Esophagus muscularis mucosa (tissue), 4 donors: Measurements from ENCODE around the gene TTC39C. TPM values are rescaled to one million over a fixed set of nuclear protein-coding genes. Genes with fewer than 3 reads are reported as not detected.

Source experiments
- DNase-seq: peaks from one replicate; pipeline ENCODE4 v3.0.0-alpha.2; 2017; ENCODE audit errors: extremely low spot score
- H3K27ac ChIP-seq, 4 donors: fragments of 200-600 bp; sonication (generic); replicated peaks in 1 of 4; 1 replicate in 3 of 4; 2 replicates in 1 of 4; pipeline ENCODE4 v1.5.1; 2016 to 2019; ENCODE audit warnings: mild to moderate bottlenecking in 1 of 4
- H3K27me3 ChIP-seq, 4 donors: fragments of 200-600 bp; sonication (generic); one replicate each; pipeline versions ENCODE4 v1.5.1 to v1.6.0; 2016 to 2019
- H3K36me3 ChIP-seq, 4 donors: fragments of 200-600 bp; sonication (generic); one replicate each; pipeline ENCODE4 v1.5.1; 2016 to 2019
- H3K4me1 ChIP-seq, 4 donors: fragments of 200-600 bp; sonication (generic); one replicate each; pipeline ENCODE4 v1.5.1; 2016 to 2019
- H3K4me3 ChIP-seq, 4 donors: fragments of 200-600 bp; sonication (generic); 1 replicate in 2 of 4; 2 replicates in 2 of 4; pipeline ENCODE4 v1.5.1; 2016 to 2019; ENCODE audit warnings: mild to moderate bottlenecking in 4 of 4, moderate library complexity in 1 of 4
- H3K9me3 ChIP-seq, 4 donors: fragments of 200-600 bp; sonication (generic); 1 replicate in 3 of 4; 2 replicates in 1 of 4; pipeline ENCODE4 v1.5.1; 2016 to 2019
- CTCF ChIP-seq, 3 experiments: fragments of 200-600 bp in 2 of 3; fragments of 450-650 bp in 1 of 3; sonication (generic) in 2 of 3; IDR thresholded peaks; one replicate each; pipeline ENCODE4 v1.5.1; 2017 to 2019; ENCODE audit warnings: antibody characterized with exemption in 3 of 3, mild to moderate bottlenecking in 2 of 3, moderate library complexity in 1 of 3
- EP300 ChIP-seq: sonication (generic); formaldehyde crosslinking; IDR thresholded peaks from one replicate; pipeline ENCODE4 v1.6.1; 2017; ENCODE audit warnings: antibody characterized with exemption
- POLR2A ChIP-seq: fragments of 450-650 bp; IDR thresholded peaks from one replicate; pipeline ENCODE4 v1.6.1; 2017; ENCODE audit warnings: antibody characterized with exemption, moderate library complexity, mild to moderate bottlenecking, low read depth
- POLR2AphosphoS5 ChIP-seq, 2 donors: sonication (generic); formaldehyde crosslinking; IDR thresholded peaks; one replicate each; pipeline ENCODE4 v1.6.1; 2017; ENCODE audit warnings: antibody characterized with exemption in 2 of 2
- WGBS: methylation state at CpG from one replicate; pipeline ENCODE4 v1.1.5; 2018; 5-methylcytosine and 5-hydroxymethylcytosine counted together
- intact Hi-C: fragments of 100-400 bp; cut with DNase I; formaldehyde crosslinking; loops from one replicate; pipeline ENCODE4 v1.15.1; 2023
- total RNA-seq, 4 donors: library from RNA; depleted of rRNA; stranded (reverse); fragments of >200 nt; gene quantifications; one replicate each; pipeline versions ENCODE4 v1.1.0 to v1.2.1, GENCODE V29; 2016

TTC39C gene
- total RNA-seq, 4 donors from 2014 or later, result 32.3 to 45.4 (median 34.8) TPM

GRCh38 chr18:24060644-24061043 is 46.1 kb downstream of the TTC39C start:
- 83% methylated on average over 2 of the region's 2 CpGs for WGBS
- H3K9me3 ChIP-seq, result no peaks in the 10 kb centered on the region
- H3K27ac ChIP-seq, result no peak overlapping the region
- intact Hi-C loops, result no loop called here
- no peak for DNase-seq
- H3K4me3 ChIP-seq, result no peak overlapping the region
- TF ChIP-seq CTCF (IDR thresholded peaks at IDR 0.05) (no peak), EP300 (no peak), POLR2A (no peak), POLR2AphosphoS5 (IDR thresholded peaks at IDR 0.05) (no peak)
- H3K27me3 ChIP-seq, result no peaks in the 10 kb centered on the region
- H3K4me1 ChIP-seq, result peaks cover 0 to 5% (median under 1%) of the 10 kb centered on the region in 4 donors
- no peaks in the 10 kb centered on the region for H3K36me3 ChIP-seq

GRCh38 chr18:24063121-24063731 is 48.7 kb downstream of the TTC39C start:
- TF ChIP-seq CTCF (IDR thresholded peaks at IDR 0.05) (no peak), POLR2A (no peak), POLR2AphosphoS5 (IDR thresholded peaks at IDR 0.05) (no peak), EP300 (no peak)
- 78% methylated on average over 4 of the region's 4 CpGs for WGBS
- Histone ChIP-seq H3K4me3 (no peak overlapping the region), H3K4me1 (no peaks in the 10 kb centered on the region), H3K27me3 (no peaks in the 10 kb centered on the region), H3K36me3 (peaks cover 0 to 22% (median 5%) of the 10 kb centered on the region in 4 donors), H3K27ac (no peak overlapping the region), H3K9me3 (no peaks in the 10 kb centered on the region)
- intact Hi-C loops, result no loop called here
- DNase-seq, result no peak

GRCh38 chr18:24064391-24065100 is 50.0 kb downstream of the TTC39C start:
- Histone ChIP-seq H3K36me3 (peaks cover 0 to 22% (median 5%) of the 10 kb centered on the region in 4 donors), H3K4me1 (no peaks in the 10 kb centered on the region), H3K9me3 (no peaks in the 10 kb centered on the region), H3K27ac (no peak overlapping the region), H3K4me3 (no peak overlapping the region), H3K27me3 (no peaks in the 10 kb centered on the region)
- TF ChIP-seq EP300 (no peak), CTCF (IDR thresholded peaks at IDR 0.05) (no peak), POLR2AphosphoS5 (IDR thresholded peaks at IDR 0.05) (no peak), POLR2A (no peak)
- WGBS, result 90% methylated on average over 8 of the region's 8 CpGs
- DNase-seq, result no peak
- intact Hi-C loops, result no loop called here

GRCh38 chr18:24065906-24066305 is 51.4 kb downstream of the TTC39C start:
- H3K27me3 ChIP-seq, result no peaks in the 10 kb centered on the region
- 90% methylated on average over 2 of the region's 2 CpGs for WGBS
- H3K27ac ChIP-seq, result no peak overlapping the region
- H3K36me3 ChIP-seq, result peaks cover 0 to 22% (median 5%) of the 10 kb centered on the region in 4 donors
- intact Hi-C loops, result no loop called here
- no peak overlapping the region for H3K4me3 ChIP-seq
- H3K9me3 ChIP-seq, result no peaks in the 10 kb centered on the region
- DNase-seq, result no peak
- H3K4me1 ChIP-seq, result no peaks in the 10 kb centered on the region
- TF ChIP-seq EP300 (no peak), CTCF (IDR thresholded peaks at IDR 0.05) (no peak), POLR2A (no peak), POLR2AphosphoS5 (IDR thresholded peaks at IDR 0.05) (no peak)
